CD8-positive, alpha-beta memory T cell (primary cell): ENCODE results near the gene GPATCH8. TPM values are rescaled to one million over a fixed set of nuclear protein-coding genes. Genes with fewer than 3 reads are reported as not detected.
A peak's percentile ranks its signal among the peaks of the same experiment; 100 is the strongest.
"Not testable (repeated sequence)": the region's sequence is repeated elsewhere in the genome, so short reads cannot be mapped to it uniquely, and the experiment has no call there.

Source experiments
- CTCF ChIA-PET: fragments of 350-600 bp; sonication (Branson Sonifier 250); formaldehyde crosslinking; loops from one replicate; lab custom pipeline; 2021; ENCODE audit warnings: antibody characterized with exemption; lab: Charles Lee
- POLR2A ChIA-PET: fragments of 350-600 bp; sonication (Branson Sonifier 250); formaldehyde crosslinking; loops from one replicate; lab custom pipeline; 2021; ENCODE audit warnings: antibody characterized with exemption; lab: Charles Lee
- DNase-seq, 5 donors: peaks; one replicate each; pipeline versions ENCODE4 v3.0.0 to v3.0.0-alpha.2; 2020 to 2022; ENCODE audit warnings: mixed read lengths in 1 of 5
- H3K27ac ChIP-seq: one replicate; pipeline ENCODE4 v1.7.0; 2013; ENCODE audit warnings: low read depth, mild to moderate bottlenecking, low read length, moderate library complexity
- H3K27me3 ChIP-seq: 2 replicates; pipeline ENCODE4 v1.7.0; 2013; ENCODE audit warnings: low read length, mild to moderate bottlenecking; ENCODE audit not compliant: insufficient read depth, poor library complexity, severe bottlenecking
- H3K36me3 ChIP-seq: 2 replicates; pipeline ENCODE4 v1.7.0; 2013; ENCODE audit warnings: mild to moderate bottlenecking, low read length, moderate library complexity; ENCODE audit not compliant: insufficient read depth
- H3K4me1 ChIP-seq: 2 replicates; pipeline ENCODE4 v1.7.0; 2013; ENCODE audit warnings: mild to moderate bottlenecking, low read length, moderate library complexity; ENCODE audit not compliant: insufficient read depth
- H3K4me3 ChIP-seq: 2 replicates; pipeline ENCODE4 v1.7.0; 2013; ENCODE audit warnings: mild to moderate bottlenecking, low read length
- H3K9me3 ChIP-seq: 2 replicates; pipeline ENCODE4 v1.7.0; 2013; ENCODE audit warnings: mild to moderate bottlenecking, low read length
- H3K27ac Mint-ChIP-seq, 8 donors: one replicate each; pipeline ENCODE4 v1.8.0; 2020 to 2021; ENCODE audit warnings: mixed read lengths in 8 of 8, mild to moderate bottlenecking in 6 of 8, inconsistent platforms in 3 of 8, moderate library complexity in 3 of 8
- H3K27me3 Mint-ChIP-seq, 2 donors: one replicate each; pipeline ENCODE4 v1.8.0; 2020 to 2021; ENCODE audit warnings: mixed read lengths in 2 of 2, mild to moderate bottlenecking in 1 of 2, moderate library complexity in 1 of 2
- H3K36me3 Mint-ChIP-seq, 3 donors: one replicate each; pipeline ENCODE4 v1.8.0; 2020 to 2021; ENCODE audit warnings: mixed read lengths in 3 of 3, inconsistent platforms in 1 of 3, mild to moderate bottlenecking in 1 of 3
- H3K4me1 Mint-ChIP-seq, 3 donors: one replicate each; pipeline ENCODE4 v1.8.0; 2020 to 2021; ENCODE audit warnings: mixed read lengths in 3 of 3, inconsistent platforms in 1 of 3, mild to moderate bottlenecking in 1 of 3
- H3K4me3 Mint-ChIP-seq, 7 donors: one replicate each; pipeline ENCODE4 v1.8.0; 2020 to 2021; ENCODE audit warnings: mixed read lengths in 7 of 7, mild to moderate bottlenecking in 6 of 7, moderate library complexity in 4 of 7, inconsistent platforms in 2 of 7
- H3K9me3 Mint-ChIP-seq, 5 donors: one replicate each; pipeline ENCODE4 v1.8.0; 2020 to 2022; ENCODE audit warnings: mixed read lengths in 5 of 5, mild to moderate bottlenecking in 3 of 5, moderate library complexity in 2 of 5, inconsistent platforms in 1 of 5
- polyA plus RNA-seq: library from polyadenylated mRNA; unstranded; fragments of 300-500 nt; fragmentation: Illumina TruSeq; gene quantifications from one replicate; pipeline ENCODE4 v1.2.3, GENCODE V29; 2021
- total RNA-seq, 2 experiments: library from RNA; stranded (reverse); gene quantifications; one replicate each; pipeline ENCODE4 v1.2.3, GENCODE V29; 2021

The GPATCH8 gene
- total and polyA plus RNA-seq, 3 experiments from 2014 or later: 41.6 to 73.3 (median 43.3) TPM

DNA sequence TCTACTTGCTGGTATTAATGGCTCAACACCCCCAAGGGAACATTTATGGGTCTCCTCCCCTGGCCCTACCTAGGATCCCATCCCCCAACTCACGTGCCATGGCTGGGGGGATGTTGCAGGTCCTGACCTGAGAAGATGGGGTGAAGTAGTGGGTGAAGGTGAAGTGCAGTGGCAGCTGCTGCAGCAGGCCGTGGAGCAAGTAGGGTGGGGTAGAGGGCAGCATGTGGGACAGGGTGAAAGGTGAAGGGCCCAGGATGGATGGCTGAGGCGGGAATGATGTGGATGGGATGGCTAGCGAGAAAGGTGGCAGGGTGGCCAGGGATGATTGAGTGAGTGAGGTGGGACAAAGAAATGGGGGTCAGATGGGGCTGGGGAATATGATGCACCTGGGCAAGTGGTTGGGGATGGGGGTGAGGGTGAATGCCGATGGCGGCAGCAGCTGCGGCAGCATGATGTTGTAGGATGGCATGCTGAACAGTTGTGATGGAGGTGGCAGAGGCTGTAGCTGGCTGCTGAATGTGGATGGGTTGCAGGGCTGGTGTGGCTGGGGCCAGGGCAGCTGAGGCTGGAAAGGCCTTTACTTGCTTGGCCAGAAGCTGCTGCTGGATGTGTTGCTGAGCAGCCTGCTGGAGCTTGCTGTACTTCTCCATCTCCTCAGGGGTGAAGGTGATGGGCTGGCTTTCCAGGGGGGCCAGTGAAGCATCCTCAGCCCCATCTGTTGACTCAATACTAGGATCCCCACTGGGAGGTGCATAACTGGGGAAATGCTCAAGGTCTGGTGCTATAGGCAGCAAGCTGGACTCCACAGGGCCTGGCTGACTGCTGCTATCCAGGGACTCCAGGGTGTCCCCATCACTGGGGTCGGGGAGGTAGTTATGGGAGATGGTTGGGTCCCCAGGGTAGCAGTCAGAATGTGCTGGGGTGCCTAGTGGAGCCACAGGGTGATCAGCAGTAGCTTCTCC, 105.4 kb downstream of the GPATCH8 start:
- no peak for DNase-seq
- Histone ChIP-seq H3K36me3 (peaks cover 4% of the 10 kb centered on the region), H3K27me3 (no peaks in the 10 kb centered on the region), H3K4me1 (no peaks in the 10 kb centered on the region), H3K4me3 (no peak overlapping the region), H3K27ac (no peak overlapping the region), H3K9me3 (no peaks in the 10 kb centered on the region)
- peaks cover 0 to 62% (median 16%) of the 10 kb centered on the region in 3 donors for H3K36me3 Mint-ChIP-seq
- peak overlapping the region in 3 of 8 donors; percentile 5 to 36 (median 22) for H3K27ac Mint-ChIP-seq
- no peaks in the 10 kb centered on the region for H3K27me3 Mint-ChIP-seq
- H3K9me3 Mint-ChIP-seq: no peaks in the 10 kb centered on the region
- POLR2A ChIA-PET: interaction anchor here (0.8 kb wide), 1 partner anchor 1037 kb away, joined by 3 read pairs; no protein-coding TSS in a partner anchor
- H3K4me1 Mint-ChIP-seq: peaks cover 0 to 2% (median 0%) of the 10 kb centered on the region in 3 donors
- no peak overlapping the region for H3K4me3 Mint-ChIP-seq
- CTCF ChIA-PET: interaction anchor here (1.1 kb wide), 1 partner anchor 14 kb away, joined by 3 read pairs; no protein-coding TSS in a partner anchor

DNA sequence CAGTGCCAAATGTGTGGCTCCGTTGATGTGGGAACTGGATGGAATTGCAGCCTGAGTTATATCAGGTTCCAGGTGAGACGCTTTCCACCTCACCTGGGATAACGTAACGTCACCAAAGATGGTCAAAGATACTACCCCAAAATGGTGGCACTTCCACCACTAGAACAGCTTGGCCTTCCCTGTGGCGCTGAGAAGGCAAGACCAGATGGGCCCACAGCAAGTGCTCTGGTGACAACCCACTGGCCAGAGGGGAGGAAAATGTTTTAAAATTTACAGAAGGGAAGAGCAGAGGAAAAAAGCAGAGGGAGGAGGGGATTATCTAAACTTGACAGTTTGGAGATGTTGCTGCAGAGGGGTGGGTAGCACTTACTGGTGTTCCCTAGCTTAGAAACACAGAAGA, 106.3 kb downstream of the GPATCH8 start:
- no peaks in the 10 kb centered on the region for H3K27me3 Mint-ChIP-seq
- DNase-seq: no peak

DNA sequence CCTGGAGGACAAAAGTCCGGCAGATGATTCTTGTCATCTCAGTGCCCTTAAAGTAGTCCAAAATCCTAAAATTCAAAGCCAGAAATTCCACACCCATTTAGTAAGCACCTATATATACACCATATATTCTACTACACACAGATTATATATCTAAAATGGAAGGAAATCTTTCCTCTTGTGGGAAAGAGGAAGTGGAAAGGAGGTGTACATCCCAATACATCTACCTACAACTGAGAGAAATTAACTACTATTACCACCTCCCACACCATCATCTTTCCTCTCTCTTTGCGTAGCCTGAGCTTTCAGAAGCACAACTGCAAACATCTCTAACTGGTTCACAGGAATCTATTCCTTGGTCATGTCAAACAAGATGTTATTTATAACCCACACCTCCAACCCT, 108.4 kb downstream of the GPATCH8 start:
- Histone ChIP-seq H3K4me1 (no peaks in the 10 kb centered on the region), H3K9me3 (no peaks in the 10 kb centered on the region), H3K36me3 (peaks cover under 1% of the 10 kb centered on the region), H3K27ac (no peak overlapping the region), H3K4me3 (no peak overlapping the region), H3K27me3 (no peaks in the 10 kb centered on the region)
- peaks cover 0 to 2% (median 0%) of the 10 kb centered on the region in 3 donors for H3K4me1 Mint-ChIP-seq
- peak overlapping the region in 1 of 8 donors; percentile 17 for H3K27ac Mint-ChIP-seq
- POLR2A ChIA-PET: no interaction called here
- no peaks in the 10 kb centered on the region for H3K27me3 Mint-ChIP-seq
- H3K4me3 Mint-ChIP-seq: no peak overlapping the region
- no peaks in the 10 kb centered on the region for H3K9me3 Mint-ChIP-seq
- CTCF ChIA-PET: no interaction called here
- H3K36me3 Mint-ChIP-seq: peaks cover 0 to 37% (median 4%) of the 10 kb centered on the region in 3 donors
- no peak for DNase-seq

More for the DNA sequence above, 106.3 kb downstream of the GPATCH8 start:
- no peaks in the 10 kb centered on the region for H3K27me3 ChIP-seq
- H3K4me3 ChIP-seq: no peak overlapping the region
- H3K9me3 Mint-ChIP-seq: no peaks in the 10 kb centered on the region
- H3K4me3 Mint-ChIP-seq: no peak overlapping the region
- H3K36me3 ChIP-seq: peaks cover 4% of the 10 kb centered on the region
- no peak overlapping the region for H3K27ac ChIP-seq
- ChIA-PET CTCF (interaction anchor here (1.1 kb wide), 1 partner anchor 15 kb away, joined by 3 read pairs; no protein-coding TSS in a partner anchor), POLR2A (no interaction called here)
- peaks cover 0 to 2% (median 0%) of the 10 kb centered on the region in 3 donors for H3K4me1 Mint-ChIP-seq
- peaks cover 0 to 55% (median 12%) of the 10 kb centered on the region in 3 donors for H3K36me3 Mint-ChIP-seq
- no peak overlapping the region for H3K27ac Mint-ChIP-seq
- no peaks in the 10 kb centered on the region for H3K4me1 ChIP-seq
- H3K9me3 ChIP-seq: no peaks in the 10 kb centered on the region

DNA sequence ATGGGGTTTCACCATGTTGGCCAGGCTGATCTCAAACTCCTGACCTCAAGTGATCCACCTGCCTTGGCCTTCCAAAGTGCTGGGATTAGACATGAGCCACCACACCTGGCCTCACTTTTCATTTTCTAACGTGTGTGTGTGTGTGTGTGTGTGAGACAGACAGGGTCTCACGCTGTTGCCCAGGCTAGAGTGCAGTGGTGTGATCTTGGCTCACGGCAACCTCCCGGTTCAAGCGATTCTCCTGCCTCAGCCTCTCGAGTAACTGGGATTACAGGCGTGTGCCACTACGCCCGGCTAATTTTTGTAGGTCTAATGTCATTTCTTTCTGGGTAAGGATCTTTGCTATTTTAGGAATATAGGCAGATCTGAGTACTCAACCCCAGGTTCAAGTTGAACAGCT, 109.1 kb downstream of the GPATCH8 start:
- H3K4me1 ChIP-seq, H3K4me3 Mint-ChIP-seq, H3K27ac ChIP-seq, H3K9me3 ChIP-seq, H3K4me1 Mint-ChIP-seq, H3K27me3 ChIP-seq, H3K36me3 ChIP-seq, POLR2A ChIA-PET, DNase-seq, H3K27me3 Mint-ChIP-seq, H3K4me3 ChIP-seq, H3K9me3 Mint-ChIP-seq, H3K27ac Mint-ChIP-seq: not testable (repeated sequence)
- peaks cover 0 to 30% (median 3%) of the 10 kb centered on the region in 3 donors for H3K36me3 Mint-ChIP-seq
- CTCF ChIA-PET: interaction anchor here (0.7 kb wide), 1 partner anchor 12 kb away, joined by 3 read pairs; no protein-coding TSS in a partner anchor

DNA sequence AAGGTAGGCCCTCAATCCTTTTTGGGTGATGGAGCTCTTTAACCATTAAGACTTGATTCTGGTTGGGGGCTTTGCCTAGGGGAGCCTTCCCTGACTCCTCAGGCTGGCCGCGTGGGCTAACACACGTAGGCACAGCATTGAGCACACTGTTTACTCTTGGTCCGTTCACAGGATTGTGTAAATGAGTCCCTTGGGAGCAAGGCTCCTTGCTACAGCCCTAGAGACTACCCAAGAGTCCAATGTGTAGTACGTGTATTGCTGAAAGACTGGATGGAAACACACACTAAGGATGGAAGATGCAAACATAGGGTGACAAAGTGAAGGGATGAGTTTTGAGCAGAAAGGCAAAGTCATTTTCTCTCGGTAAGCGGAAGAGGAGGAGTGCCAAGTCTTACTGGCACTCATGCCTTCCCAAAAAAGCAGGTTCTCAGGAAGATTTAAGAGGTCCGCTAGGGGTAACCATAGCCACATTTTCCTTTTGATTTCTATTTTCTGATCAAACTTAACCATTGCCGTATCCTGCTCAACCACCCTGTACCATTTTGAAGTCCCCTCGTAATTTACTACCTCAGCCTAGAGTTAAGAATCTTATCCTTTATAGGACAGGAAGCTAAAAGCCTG, 112.8 kb downstream of the GPATCH8 start:
- Mint-ChIP-seq H3K9me3 (no peaks in the 10 kb centered on the region), H3K4me1 (peaks cover 6 to 20% (median 10%) of the 10 kb centered on the region in 3 donors), H3K27me3 (peaks cover 13 to 15% of the 10 kb centered on the region in 2 donors), H3K4me3 (no peak overlapping the region), H3K27ac (no peak overlapping the region), H3K36me3 (no peaks in the 10 kb centered on the region)
- Histone ChIP-seq H3K4me1 (peaks cover 10% of the 10 kb centered on the region), H3K27me3 (peaks cover 8% of the 10 kb centered on the region), H3K27ac (no peak overlapping the region), H3K9me3 (no peaks in the 10 kb centered on the region), H3K36me3 (no peaks in the 10 kb centered on the region), H3K4me3 (no peak overlapping the region)
- ChIA-PET CTCF (interaction anchor here (1.3 kb wide), 1 partner anchor 27 kb away, joined by 4 read pairs; the partner anchor contains the start of gene FAM171A2), POLR2A (no interaction called here)
- no peak for DNase-seq

DNA sequence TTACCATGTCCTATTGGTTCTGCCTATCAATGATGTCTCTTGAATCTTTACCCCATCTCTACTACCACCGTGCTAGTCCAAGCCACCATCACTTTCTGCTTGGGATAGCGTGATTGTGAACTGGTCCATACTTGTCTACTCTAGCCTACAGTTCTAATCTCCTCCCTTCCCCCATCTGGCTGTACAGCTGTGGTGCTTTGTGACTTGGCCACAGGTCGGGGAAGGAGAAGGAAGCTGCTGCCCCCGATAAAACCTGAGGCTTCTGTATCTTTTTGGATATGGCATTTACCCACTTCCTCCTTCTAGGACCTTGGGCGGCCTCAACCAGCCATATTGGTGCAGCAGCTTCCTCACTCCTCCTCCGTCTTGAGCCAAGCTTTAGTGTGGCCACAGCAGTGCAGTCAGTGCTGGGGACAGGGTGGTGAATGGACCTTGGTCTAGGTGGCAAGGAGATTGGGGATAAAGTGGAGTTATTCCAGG, 113.4 kb downstream of the GPATCH8 start:
- Mint-ChIP-seq H3K4me1 (peaks cover 10 to 24% (median 12%) of the 10 kb centered on the region in 3 donors), H3K4me3 (peak overlapping the region in 1 of 7 donors; percentile 9), H3K36me3 (no peaks in the 10 kb centered on the region), H3K27ac (no peak overlapping the region), H3K9me3 (no peaks in the 10 kb centered on the region), H3K27me3 (peaks cover 17 to 18% of the 10 kb centered on the region in 2 donors)
- Histone ChIP-seq H3K27me3 (peaks cover 8% of the 10 kb centered on the region), H3K36me3 (no peaks in the 10 kb centered on the region), H3K4me3 (no peak overlapping the region), H3K9me3 (no peaks in the 10 kb centered on the region), H3K4me1 (peaks cover 10% of the 10 kb centered on the region), H3K27ac (no peak overlapping the region)
- CTCF ChIA-PET: interaction anchor here (1.3 kb wide), 1 partner anchor 27 kb away, joined by 4 read pairs; the partner anchor contains the start of gene FAM171A2
- POLR2A ChIA-PET: no interaction called here
- no peak for DNase-seq

DNA sequence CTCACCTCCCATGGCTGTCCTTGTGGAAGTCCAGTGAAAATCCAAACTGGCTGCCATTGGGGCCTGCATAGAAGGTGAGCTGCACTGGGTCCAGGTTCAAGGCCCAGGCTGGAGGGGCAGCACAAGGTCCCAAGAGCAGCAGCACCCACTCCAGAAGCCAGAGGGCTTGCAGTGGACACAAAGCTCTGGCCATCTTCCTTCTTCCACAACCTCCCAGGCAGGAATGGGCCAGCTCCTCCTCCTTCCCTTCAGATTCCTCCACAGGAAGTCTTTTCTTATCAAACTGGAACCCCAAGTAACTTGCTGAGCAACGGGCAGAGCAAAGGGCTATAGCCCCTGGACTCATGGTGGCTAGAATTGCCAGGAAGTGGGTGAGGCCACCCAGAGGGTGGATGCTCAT, 113.9 kb downstream of the GPATCH8 start, which contains the start of gene ITGA2B:
ITGA2B (minus strand) TSS at position 369 of the 400 bp plus-strand sequence; CDS start at position 193, 176 bp downstream.
- Mint-ChIP-seq H3K4me3 (peak within 1 kb of the TSS in 2 of 7 donors; percentile 9 to 12), H3K27ac (no peak within 1 kb of the TSS), H3K4me1 (peaks cover 13 to 28% (median 14%) of the 10 kb centered on the region in 3 donors), H3K36me3 (no peaks in the 10 kb centered on the region), H3K27me3 (peaks cover 20 to 23% of the 10 kb centered on the region in 2 donors), H3K9me3 (no peaks in the 10 kb centered on the region)
- no peak within 1 kb of the TSS for H3K4me3 ChIP-seq
- no peak for DNase-seq
- ChIA-PET POLR2A (no interaction called here), CTCF (interaction anchor here (1.3 kb wide), 1 partner anchor 26 kb away, joined by 4 read pairs; the partner anchor contains the start of gene FAM171A2)
- H3K9me3 ChIP-seq: no peaks in the 10 kb centered on the region
- H3K27me3 ChIP-seq: peaks cover 8% of the 10 kb centered on the region
- H3K36me3 ChIP-seq: no peaks in the 10 kb centered on the region
- H3K27ac ChIP-seq: no peak within 1 kb of the TSS
- H3K4me1 ChIP-seq: peaks cover 10% of the 10 kb centered on the region
